HG03558 (cell line): ENCODE measurements around the gene WDR70.

Source experiments
- ATAC-seq: cut with Tn5 transposase; IDR thresholded peaks from one replicate; pipeline ENCODE4 v1.9.1; 2021; ENCODE audit warnings: moderate number of reproducible peaks; ENCODE audit not compliant: unreplicated experiment; ENCODE audit errors: extremely low read depth

WDR70 gene

DNA sequence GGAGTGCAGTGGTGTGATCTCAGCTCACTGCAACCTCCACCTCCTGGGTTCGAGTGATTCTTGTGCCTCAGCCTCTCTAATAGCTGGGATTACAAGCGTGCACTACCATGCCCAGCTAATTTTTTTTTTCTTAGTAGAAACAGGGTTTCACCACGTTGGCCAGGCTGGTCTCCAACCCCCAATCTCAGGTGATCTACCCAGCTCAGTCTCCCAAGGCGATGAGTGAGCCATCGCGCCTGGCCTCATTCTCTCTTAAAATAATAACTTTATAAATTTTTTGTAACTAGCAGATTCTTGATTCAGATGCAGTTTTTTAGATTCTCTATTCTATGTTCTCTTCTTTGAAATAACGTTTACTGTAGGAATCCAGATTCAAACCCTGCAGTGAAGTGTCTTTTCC is 333.6 kb downstream of the WDR70 start:
- no peak for ATAC-seq

DNA sequence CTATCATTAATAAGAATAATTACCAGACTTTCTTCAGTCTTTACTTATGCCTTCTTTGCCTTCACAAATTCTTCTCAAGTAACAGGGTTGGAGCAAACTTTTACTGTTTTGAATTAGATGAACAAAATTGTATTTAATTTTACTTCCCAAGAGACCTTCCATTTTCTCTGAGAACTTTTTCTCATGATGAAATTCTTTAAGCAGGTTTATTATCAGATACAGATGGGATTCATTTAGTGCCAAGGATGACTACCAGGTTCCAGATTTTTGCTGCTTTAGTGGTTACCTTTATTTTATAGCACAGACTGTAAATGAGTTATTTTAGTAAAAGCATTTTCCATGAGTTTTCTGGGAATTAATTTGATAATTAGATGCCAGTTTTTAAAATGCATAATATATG is 335.6 kb downstream of the WDR70 start:
- ATAC-seq, result no peak

DNA sequence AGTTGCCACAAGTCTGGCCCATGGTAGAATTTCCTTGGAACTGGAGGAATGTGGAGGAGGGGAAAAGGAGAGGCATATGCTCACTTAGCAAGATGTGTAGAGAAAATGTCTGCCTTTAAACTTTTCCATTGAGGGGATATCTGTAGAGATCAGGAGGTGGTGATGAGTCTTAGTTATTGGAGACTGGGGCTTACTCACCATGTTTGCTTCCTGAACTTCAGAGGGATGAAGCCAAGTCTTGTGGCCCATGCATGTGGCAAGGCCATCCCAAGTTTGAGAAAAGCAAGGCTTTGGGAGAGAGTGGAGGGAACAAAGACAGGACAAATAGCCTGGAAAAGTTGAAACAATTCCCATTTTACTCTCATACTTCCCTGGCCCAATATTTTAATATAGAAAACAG is 336.2 kb downstream of the WDR70 start:
- ATAC-seq, result no peak

DNA sequence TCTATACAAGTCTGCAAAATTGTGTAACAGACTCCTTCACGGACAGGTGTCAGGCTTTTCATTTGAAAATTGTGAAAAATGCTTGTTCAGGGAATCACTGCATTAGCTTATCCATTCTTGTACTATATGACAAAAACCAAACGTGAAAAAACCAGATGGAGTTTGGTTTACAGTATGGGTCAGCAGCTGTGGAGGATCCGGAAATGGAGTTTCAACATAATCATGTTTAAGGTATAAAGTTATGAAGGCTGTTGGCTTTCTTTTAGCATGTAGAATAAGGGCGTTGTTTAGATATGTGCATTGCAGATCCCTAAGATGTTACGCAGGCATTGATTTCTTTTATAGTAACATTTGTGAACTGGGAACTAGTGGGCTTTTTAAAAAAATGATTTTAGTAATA is 336.9 kb downstream of the WDR70 start:
- ATAC-seq, result no peak

DNA sequence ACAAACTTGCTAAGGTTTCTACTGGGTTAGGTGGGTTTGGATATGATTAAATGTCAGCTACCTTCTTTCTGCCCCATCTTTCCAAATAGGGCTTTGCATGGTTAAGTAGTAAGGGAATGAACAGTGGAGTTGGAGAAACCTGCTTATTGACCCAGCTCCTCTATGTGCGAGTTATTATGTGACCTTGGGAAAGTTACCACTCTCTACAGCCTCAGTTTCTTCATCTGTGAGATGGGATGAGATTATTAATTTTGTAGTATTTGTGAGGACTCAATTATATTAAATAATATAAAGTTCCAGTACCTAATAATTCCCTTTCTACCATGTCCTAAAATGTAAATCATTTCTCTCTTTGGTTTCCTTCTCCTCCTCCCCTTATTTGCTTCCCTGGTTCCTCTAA is 337.3 kb downstream of the WDR70 start:
- ATAC-seq, result no peak

DNA sequence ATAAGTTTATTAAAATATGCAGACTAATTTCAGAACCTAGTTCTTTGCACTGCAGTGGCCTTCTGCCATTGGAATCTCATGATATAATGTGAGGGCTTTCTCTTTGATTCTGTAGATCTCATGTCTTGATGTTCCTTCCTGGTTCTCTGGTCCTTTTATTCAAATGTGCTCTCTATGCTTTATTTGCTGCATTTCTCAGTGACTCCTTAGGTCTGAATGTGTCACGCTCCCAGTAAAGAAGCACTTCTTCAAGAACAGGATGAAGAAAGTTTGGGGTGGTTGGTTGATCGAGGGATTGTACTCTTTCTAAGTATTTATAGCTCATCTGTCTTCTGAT is 338.1 kb downstream of the WDR70 start:
- ATAC-seq, result no peak

DNA sequence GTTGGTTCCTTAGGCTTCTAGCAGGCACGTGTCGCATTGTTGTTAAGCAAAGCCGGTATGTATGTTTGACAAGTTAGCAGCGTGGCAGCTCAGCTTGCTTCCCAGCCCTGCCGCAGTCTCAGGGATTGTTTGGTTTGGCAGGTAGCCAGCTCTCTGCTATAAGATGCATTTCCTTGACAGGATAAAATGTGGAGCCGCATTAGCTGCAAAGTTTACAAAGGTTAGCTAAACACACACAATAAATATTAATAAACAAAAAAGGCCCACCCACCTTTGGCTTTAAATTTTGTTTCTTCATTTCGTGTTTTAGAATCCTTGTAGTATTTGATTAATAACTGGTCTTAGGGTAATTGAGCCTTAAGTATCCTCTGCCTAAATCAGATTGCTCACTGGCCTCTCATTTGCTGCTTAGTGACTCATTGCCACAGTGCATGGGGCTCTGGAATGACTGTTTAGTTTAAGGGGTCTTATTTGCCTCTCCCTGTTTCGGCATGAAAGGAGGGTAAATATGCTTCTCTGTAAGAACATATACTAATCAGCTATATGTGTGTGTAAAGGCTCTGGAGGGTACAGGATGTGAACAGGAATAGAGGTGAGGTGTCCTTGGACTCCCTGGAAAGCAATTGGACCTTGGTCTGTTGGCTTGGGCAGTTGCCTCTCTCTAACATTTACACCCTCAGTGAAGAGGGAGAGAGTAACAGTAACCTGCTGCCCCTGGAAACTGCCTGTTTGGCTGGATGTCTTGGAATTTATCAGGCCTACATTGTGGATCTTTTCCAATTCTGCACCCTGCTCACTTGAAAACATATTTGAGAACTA is 338.7 kb downstream of the WDR70 start:
- ATAC-seq, result no peak

DNA sequence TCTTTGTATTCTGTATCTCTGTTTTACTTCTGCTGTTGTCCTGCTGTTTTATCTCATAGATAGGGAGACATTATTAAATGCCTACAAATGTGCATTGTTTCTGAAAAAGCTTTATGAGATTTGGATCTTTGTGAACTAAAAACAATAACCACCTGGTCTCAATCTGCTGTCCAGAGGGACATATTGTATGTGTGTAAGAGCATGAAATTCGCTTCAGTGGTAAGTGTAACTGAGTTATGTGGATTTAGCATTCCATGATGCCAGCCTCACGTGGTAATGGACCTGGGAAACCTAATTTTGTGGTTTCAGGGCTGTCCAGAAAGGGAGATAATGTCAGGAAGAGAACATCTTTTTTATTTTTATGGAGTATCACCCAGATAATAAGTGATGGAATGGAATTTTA is 341.4 kb downstream of the WDR70 start:
- no peak for ATAC-seq

DNA sequence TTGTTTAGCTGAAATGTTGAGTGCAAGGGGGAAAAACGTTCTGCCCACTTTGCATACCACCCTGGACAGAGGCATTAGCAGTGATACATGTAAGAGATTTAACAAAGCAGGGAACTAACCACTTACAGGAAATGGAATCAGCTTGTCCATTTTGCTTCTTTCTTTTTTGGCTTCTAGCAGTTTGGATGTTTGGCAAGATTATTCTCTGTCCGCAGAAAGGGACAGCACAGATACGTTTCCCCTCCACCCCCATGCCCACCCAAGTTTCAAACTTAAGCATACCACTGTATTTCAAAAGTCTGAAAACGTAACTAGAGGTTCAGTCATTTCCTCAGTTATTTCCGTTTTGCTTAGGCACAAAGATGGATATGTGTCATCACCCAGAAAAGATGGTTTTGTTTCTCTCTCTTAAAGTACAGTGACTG is 342.3 kb downstream of the WDR70 start:
- no peak for ATAC-seq

DNA sequence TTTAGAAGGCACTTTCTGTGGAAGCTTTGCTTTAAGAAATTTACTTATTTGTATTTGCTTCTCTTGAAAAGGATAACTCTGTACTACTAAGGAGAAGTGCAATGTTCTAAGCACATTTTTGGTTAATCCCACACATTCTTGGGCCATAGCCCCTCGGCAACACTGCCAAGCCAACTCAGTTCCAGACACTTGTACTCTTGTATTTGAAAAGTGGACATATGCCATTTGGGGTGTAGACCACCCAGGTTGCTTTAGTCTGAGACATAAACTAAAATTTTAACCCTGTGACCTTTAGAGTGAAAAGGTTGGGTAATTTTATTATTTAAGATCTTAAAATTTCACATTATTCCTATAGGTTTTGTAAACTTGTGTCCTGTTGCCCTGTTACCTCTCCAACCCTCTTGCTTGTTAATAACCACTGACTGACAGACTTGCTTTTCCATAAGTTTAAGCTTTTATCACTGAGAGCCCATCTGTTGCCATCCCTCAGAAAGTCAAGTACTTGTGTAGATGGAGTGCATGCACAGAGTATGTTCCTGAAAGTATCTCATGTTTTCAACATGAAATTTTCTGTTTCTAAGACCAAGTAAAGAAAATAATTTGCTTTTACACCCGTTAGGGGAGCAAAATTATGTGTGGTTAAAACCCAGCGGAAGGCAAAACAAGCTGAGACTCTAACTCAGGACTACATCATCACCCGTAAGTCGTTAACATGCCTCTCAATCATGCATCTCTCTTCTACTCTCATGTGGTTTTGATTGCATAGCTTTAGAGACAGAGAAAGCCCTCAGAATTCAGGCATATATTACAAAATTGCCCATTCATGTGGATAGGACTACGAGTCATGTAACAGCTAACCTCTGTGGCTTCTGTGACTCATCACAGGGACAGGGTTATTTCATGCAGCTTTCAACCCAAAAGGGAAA is 343.4 kb downstream of the WDR70 start:
- ATAC-seq, result peak; percentile 66

DNA sequence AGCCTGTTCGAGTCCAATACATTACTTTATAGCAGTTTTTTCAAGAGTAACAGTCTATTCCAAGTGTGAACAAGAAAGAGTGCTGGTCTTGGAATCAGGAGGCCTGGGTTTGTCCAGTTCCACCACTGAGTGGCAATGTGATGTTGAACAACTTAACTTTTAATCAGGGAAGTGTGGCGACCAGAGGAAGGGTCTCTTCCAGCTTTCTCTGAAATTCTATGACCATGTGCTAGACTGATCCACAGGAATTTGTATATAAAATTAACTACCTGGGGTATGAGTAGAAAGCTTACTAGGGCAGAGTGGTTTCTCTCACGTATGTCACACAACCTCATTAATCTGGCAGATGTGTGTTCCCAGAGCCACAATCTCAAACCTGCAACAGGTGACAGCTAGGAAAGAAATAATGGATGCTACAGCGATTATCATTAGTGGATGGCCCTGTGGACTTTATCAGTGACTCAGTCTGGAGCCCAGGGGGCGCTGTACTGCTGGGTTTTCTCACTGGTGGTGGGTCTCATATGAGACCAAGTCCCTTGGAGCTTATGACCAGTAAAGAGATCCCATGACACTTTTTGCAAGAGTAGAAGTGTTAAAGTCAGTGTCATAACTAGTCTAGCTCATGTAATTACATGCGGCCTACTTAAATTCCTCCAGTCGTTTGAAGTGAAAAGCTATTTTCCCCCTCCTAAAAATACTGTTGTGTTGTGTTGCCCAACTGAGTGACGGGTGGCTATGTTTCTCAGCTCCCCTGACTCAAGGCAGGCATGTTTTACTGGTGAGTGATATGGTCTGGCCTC is 344.2 kb downstream of the WDR70 start:
- ATAC-seq, result no peak

DNA sequence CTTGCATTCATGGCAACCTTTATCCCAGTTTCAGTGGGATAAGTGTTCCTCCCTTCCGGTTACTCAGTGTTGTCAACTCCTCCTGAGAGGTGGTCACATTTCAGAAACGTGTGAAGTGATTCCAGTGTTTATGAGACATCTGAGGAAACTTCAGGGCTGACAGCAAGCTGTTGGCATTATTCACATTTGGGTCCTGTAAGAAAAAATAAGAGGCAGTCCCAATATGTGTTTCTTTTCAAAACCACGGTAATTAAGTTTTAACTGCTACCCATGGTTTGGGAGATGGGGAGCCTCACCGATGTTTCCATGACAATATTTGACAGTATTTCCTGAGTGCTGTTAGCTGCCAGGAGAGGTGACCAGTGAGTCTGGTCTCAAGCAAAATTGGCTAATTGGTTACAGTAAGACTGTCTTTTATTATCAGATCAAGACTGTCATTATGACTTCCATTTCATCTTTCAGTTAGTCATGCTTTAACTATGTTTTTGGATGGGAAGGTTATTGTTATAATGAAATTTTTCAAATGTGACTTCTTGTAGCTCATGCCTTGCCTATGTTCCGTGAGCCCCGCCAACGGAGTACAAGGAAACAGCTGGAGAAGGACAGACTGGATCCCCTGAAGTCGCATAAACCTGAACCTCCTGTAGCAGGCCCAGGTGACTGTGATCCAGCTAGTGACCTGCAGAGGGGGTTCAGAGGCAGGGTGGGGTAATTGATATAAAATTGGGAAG is 345.4 kb downstream of the WDR70 start:
- ATAC-seq, result no peak

DNA sequence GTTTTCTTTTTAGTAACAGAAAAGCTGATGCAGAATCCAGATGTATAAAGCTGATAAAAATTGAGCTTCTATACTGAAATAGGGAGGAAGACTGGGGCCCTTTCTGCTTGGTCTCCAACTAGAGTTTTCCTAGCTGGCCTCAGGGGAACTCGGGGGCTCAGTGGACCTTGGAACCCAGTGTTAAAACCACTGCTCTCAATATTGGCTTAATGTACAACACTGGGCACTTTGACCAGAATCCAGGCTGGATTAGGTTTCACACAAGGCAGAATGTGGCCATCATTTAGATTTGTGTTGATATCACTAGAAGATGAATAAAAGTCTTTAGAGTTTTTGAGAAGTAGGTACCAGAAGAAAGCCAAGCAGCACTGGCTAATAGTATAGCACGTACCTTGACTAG is 346.1 kb downstream of the WDR70 start:
- ATAC-seq, result no peak

DNA sequence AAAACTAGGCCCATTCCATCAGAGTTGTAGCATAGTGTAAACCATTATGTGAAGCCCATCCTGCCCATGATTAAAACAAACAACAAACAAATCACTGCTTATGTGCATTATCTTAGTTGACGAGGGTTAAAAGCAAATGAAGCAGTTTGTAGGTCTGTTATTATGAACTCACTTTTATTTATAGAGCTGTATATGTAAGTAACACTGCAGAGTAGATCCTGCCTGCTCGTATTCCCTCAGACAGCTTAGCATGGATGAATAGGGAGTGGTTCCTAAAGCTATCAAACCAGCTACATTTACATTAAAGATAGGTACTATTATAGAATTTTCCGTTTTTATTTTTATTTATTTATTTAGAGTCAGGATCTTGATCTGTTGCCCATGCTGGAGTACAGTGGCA is 348.1 kb downstream of the WDR70 start:
- ATAC-seq, result no peak

DNA sequence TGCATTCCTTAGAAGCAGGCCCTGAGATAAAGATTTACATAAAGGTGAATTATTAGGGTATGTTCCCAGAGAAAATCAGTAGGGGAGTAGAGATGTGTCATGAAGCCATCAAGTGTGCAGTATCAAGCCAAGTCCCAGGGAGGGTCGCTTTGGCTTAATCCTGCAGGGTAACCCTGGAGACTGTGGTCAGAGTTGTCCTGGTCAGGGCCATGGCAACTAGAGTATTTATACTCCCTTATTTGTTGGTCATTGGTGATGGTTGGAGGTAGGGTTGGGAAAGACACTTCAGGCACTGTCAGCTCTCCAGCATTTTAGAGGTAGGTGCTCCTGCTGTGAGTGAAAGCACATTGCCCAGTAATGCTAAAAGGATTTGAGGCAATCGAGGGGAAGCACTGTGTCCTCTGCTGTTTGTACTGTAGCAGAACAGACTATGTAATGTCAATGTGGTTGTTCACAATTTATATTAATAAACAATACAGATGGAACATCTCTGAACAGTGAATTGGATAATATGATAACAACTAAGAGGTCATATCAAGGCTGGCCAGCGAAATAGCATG is 351.9 kb downstream of the WDR70 start:
- no peak for ATAC-seq

DNA sequence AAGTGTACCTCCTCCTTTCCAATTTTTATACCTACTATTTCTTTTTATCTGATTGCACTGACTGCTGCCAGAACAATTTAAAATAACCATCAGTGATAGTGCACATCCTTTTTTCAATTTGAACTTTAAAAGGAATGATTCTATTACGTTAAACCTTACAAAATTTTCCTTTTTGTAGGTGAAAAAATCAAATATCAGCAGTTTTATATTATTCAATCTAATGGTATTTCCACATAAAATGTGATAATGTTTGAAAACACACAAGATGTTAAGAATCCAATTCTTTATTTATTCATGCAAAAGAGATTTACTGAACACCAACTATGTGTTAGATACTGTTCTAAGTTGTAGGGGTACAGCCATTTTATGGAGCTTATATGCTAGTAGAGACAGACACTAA is 355.0 kb downstream of the WDR70 start:
- no peak for ATAC-seq

DNA sequence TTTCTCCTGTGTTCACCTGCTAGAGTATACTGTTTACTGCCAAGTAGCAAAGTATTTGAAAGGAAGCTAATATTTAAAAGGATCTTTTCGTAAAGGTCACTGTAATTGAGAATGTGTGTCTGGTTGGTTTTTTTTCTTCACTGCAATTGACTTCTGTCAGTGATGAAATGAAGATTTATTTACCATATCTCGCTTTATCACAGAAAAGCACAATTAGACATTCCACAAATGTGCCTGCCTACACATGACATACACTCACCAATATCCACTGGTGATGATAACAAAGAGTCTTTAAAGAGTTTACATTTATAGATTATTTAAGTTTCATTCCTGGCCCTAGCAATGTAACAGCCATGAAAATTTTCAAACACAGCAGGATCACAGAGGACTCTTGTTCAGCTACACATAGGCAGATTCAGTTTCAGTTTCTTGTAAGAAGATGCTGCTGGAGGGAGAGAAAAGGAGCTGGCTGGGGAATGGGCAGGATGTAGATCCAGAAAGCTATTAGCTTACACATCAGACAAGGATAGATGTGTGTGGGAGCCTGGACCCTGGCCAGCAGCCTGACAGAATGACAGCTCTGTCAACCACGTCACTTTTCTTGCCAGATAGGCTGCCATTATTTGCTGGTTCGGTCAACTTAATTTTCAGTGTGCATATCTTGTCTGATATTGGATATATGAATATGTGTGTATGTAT is 356.7 kb downstream of the WDR70 start:
- ATAC-seq, result no peak

DNA sequence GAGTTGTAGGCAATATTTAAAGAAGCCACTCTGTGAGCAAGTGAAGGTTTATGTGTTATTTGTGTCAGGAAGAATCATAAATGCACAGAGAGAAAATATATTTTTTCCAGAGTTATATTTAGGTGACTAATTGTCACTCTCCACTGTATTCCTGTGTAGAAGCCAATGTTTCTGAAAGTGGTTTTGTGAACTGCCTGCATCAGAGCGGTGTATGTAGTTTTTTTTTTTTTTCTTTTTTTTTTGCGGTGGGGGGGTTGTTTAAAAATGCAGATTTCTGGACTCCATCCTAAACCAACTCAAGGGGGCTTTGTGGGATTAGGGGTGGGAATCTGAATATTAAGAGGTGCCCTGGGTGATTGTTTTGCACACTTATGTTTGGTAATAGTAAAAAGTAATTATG is 357.3 kb downstream of the WDR70 start:
- ATAC-seq, result no peak

DNA sequence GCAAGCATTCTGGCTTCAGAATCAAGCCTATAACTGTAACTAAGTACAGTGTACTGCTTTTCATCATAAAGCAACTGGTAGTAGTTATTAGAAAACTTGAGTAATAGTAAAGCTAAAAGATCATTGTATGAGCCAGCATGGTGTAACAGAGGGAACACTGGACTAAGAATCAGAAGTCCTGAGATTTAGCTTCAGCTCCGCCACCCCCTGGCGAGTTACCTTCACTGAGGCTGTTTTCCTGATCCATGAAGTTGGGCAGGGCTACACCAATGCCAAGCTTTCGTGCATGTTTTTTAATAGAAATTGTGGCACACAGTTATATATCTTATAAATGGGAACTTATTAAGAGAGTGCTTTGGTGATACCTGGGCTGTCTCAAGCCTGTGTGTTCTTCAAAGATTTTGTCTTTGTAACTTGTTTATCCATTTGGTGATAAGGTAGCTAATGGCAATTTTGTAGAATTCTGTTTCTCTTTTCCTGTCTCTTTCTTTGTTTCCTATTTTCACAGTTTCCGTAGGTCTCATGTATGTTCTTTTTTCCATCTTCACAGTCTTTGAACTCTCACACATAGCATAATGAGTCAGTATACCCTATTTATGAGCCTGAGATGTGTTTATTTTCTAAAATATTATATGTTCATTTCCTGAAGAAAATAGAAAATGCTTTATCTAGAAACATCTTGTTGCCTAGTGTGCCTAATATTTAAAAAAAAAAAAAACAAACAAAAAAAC is 358.4 kb downstream of the WDR70 start:
- ATAC-seq, result no peak
